Stimulated activated CD4-positive, alpha-beta T cell treated with anti-CD3 and anti-CD28 coated beads, Interleukin-2, amount 100 ng/mL, for 24 hours (primary cell): ENCODE measurements around the gene GEMIN7.

Experiments
- DNase-seq, 2 donors: peaks; one replicate each; pipeline ENCODE4 v3.0.0-alpha.2; 2020

The GEMIN7 gene

GRCh38 chr19:45133661-45134060 is 54.6 kb downstream of the GEMIN7 start:
- no peak for DNase-seq

- no peak for DNase-seq
Observed at GRCh38 chr19:45135176-45135885, 56.3 kb downstream of the GEMIN7 start.

- DNase-seq, result no peak
Observed at GRCh38 chr19:45136507-45137178, 57.6 kb downstream of the GEMIN7 start.

GRCh38 chr19:45137179-45137761 is 58.2 kb downstream of the GEMIN7 start:
- DNase-seq, result no peak

- no peak for DNase-seq
Observed at GRCh38 chr19:45138303-45138751, 59.3 kb downstream of the GEMIN7 start.

- DNase-seq, result no peak
Observed at GRCh38 chr19:45139286-45140143, 60.5 kb downstream of the GEMIN7 start.

- no peak for DNase-seq
Observed at GRCh38 chr19:45140144-45140503, 61.1 kb downstream of the GEMIN7 start.

- DNase-seq, result no peak
Observed at GRCh38 chr19:45140533-45140932, 61.5 kb downstream of the GEMIN7 start.
